ENCODE results near the gene CEP57.

GRCh38 chr11:95750101-95750500 lies 40.2 kb upstream of the CEP57 start:
- TF ChIP-seq CTCF (IDR thresholded peaks at IDR 0.05; ENCODE audit: low read depth, low read length) (no peak), POLR2A (IDR thresholded peaks at IDR 0.05; ENCODE audit: extremely low read depth, insufficient read length) (no peak)

Data from NB4 (cell line).